HCT116 (cell line): ENCODE measurements around the gene SRRT. TPM values are rescaled to one million over a fixed set of nuclear protein-coding genes. Genes with fewer than 3 reads are reported as not detected.

Source experiments
- ATAC-seq: fragments of 200-7000 bp; cut with Tn5 transposase; 2 replicates; pipeline ENCODE4 v1.9.1; 2020; ENCODE audit warnings: mild to moderate bottlenecking, moderate library complexity
- BruUV-seq: library from RNA; stranded (reverse); fragments of 400-500 nt; replicated peaks from 2 replicates; lab custom pipeline; 2021; lab: Mats Ljungman, UMichigan
- CTCF ChIA-PET: fragments of 300-600 bp; sonication (Branson Sonifier 250); formaldehyde crosslinking; loops from one replicate; lab custom pipeline; 2021; ENCODE audit warnings: antibody characterized with exemption; lab: Charles Lee
- POLR2A ChIA-PET: fragments of 300-600, 350-600 bp; sonication (Branson Sonifier 250); formaldehyde crosslinking; loops from one replicate; lab custom pipeline; 2021; ENCODE audit warnings: antibody characterized with exemption; lab: Charles Lee
- RAD21 ChIA-PET, 2 experiments: fragments of 300-600 bp; sonication (Branson Sonifier 250); formaldehyde crosslinking; loops; one replicate each; lab custom pipeline; 2023; ENCODE audit warnings: low total read pairs in 2 of 2; ENCODE audit not compliant: uncharacterized antibody in 2 of 2, unreplicated experiment in 2 of 2, low non-redundant PET in 1 of 2; lab: Charles Lee
- DNase-seq: peaks from one replicate; pipeline ENCODE4 v3.0.0-alpha.2; 2010; ENCODE audit warnings: low read depth, low spot score
- H2AFZ ChIP-seq: fragments of 200-600 bp; shearing (Covaris generic), sonication (generic); 2 replicates; pipeline ENCODE4 v1.6.1; 2017; ENCODE audit warnings: low read depth, mixed run types, mixed read lengths, antibody characterized with exemption, low read length; ENCODE audit not compliant: poor library complexity, severe bottlenecking
- H3K27ac ChIP-seq: 2 replicates; pipeline ENCODE4 v1.5.1; 2012; ENCODE audit warnings: low read depth, low read length
- H3K27me3 ChIP-seq: fragments of 200-600 bp; sonication (generic); 2 replicates; pipeline ENCODE4 v1.6.1; 2016; ENCODE audit warnings: mixed run types, low read length, mixed read lengths; ENCODE audit not compliant: insufficient read depth
- H3K36me3 ChIP-seq, 2 experiments: fragments of 200-500 bp in 1 of 2; fragments of 200-600 bp in 1 of 2; sonication (Bioruptor generic) in 1 of 2; sonication (generic) in 1 of 2; 2 replicates each; pipeline versions ENCODE4 v1.5.1 to v1.6.1; 2014 to 2016; ENCODE audit warnings: low read length in 2 of 2, inconsistent platforms in 1 of 2, mixed read lengths in 1 of 2, mixed run types in 1 of 2; ENCODE audit not compliant: insufficient read depth in 2 of 2, control insufficient read depth in 1 of 2
- H3K4me1 ChIP-seq, 2 experiments: fragments of 200-600 bp in 1 of 2; sonication (generic) in 1 of 2; 2 replicates each; pipeline versions ENCODE4 v1.5.1 to v1.6.1; 2012 to 2017; ENCODE audit warnings: low read length in 2 of 2, inconsistent platforms in 1 of 2, mild to moderate bottlenecking in 1 of 2, mixed read lengths in 1 of 2, mixed run types in 1 of 2, moderate library complexity in 1 of 2; ENCODE audit not compliant: insufficient read depth in 2 of 2, control insufficient read depth in 1 of 2
- H3K4me2 ChIP-seq: fragments of 200-600 bp; sonication (generic); 2 replicates; pipeline ENCODE4 v1.6.1; 2017; ENCODE audit warnings: mixed run types, low read length, mixed read lengths
- H3K4me3 ChIP-seq, 2 experiments: fragments of 200-600 bp in 1 of 2; sonication (generic) in 1 of 2; replicated peaks in 1 of 2; 2 replicates each; pipeline ENCODE4 v1.5.1; 2011 to 2016; ENCODE audit warnings: low read length in 2 of 2, control low read depth in 1 of 2, low read depth in 1 of 2, mild to moderate bottlenecking in 1 of 2, mixed read lengths in 1 of 2, mixed run types in 1 of 2
- H3K79me2 ChIP-seq: fragments of 200-600 bp; sonication (generic); 2 replicates; pipeline ENCODE4 v1.6.1; 2017; ENCODE audit warnings: mild to moderate bottlenecking, mixed run types, low read length, moderate library complexity, mixed read lengths; ENCODE audit not compliant: insufficient read depth
- H3K9ac ChIP-seq: fragments of 200-600 bp; sonication (generic); 2 replicates; pipeline ENCODE4 v1.6.1; 2016; ENCODE audit warnings: low read length, mixed read lengths
- H3K9me2 ChIP-seq: fragments of 200-600 bp; sonication (generic), shearing (Covaris generic); 2 replicates; pipeline ENCODE4 v1.6.1; 2017; ENCODE audit warnings: mixed run types, mild to moderate bottlenecking, moderate library complexity; ENCODE audit not compliant: insufficient read depth
- H3K9me3 ChIP-seq, 2 experiments: fragments of 200-500 bp in 1 of 2; fragments of 200-600 bp in 1 of 2; sonication (Bioruptor generic) in 1 of 2; sonication (generic) in 1 of 2; 2 replicates each; pipeline ENCODE4 v1.6.1; 2014 to 2017; ENCODE audit warnings: low read length in 2 of 2, mixed read lengths in 2 of 2, inconsistent platforms in 1 of 2, low read depth in 1 of 2, mild to moderate bottlenecking in 1 of 2, mixed run types in 1 of 2, moderate library complexity in 1 of 2; ENCODE audit not compliant: control insufficient read depth in 1 of 2, insufficient read depth in 1 of 2
- H4K20me1 ChIP-seq: fragments of 200-600 bp; sonication (generic), shearing (Covaris generic); 2 replicates; pipeline ENCODE4 v1.6.1; 2017; ENCODE audit warnings: mixed run types, mild to moderate bottlenecking, moderate library complexity; ENCODE audit not compliant: insufficient read depth
- CBX3 ChIP-seq: IDR thresholded peaks from 2 replicates; pipeline ENCODE4 v1.6.1; 2012; ENCODE audit warnings: low read depth
- CTCF ChIP-seq, 3 experiments: fragments of 200-600 bp in 1 of 3; sonication (generic) in 1 of 3; IDR thresholded peaks in 2 of 3; conservative IDR thresholded peaks in 1 of 3; 2 replicates each; pipeline ENCODE4 v1.5.1; 2012 to 2017; ENCODE audit warnings: low read depth in 2 of 3, low read length in 2 of 3, antibody characterized with exemption in 1 of 3, borderline replicate concordance in 1 of 3, control low read depth in 1 of 3, mild to moderate bottlenecking in 1 of 3, mixed read lengths in 1 of 3, mixed run types in 1 of 3, moderate library complexity in 1 of 3; ENCODE audit not compliant: insufficient read depth in 1 of 3
- EZH2phosphoT487 ChIP-seq: fragments of 200-600 bp; IDR thresholded peaks from 2 replicates; pipeline ENCODE4 v1.6.1; 2018; ENCODE audit warnings: antibody characterized with exemption, borderline replicate concordance
- FOSL1 ChIP-seq: IDR thresholded peaks from 2 replicates; pipeline ENCODE4 v1.6.1; 2012; ENCODE audit warnings: low read depth
- JUND ChIP-seq: IDR thresholded peaks from 2 replicates; pipeline ENCODE4 v1.6.1; 2012
- POLR2A ChIP-seq: IDR thresholded peaks from 2 replicates; pipeline ENCODE4 v1.7.0; 2011; ENCODE audit warnings: borderline replicate concordance; ENCODE audit not compliant: insufficient read depth, insufficient read length; ENCODE audit errors: extremely low read depth
- POLR2AphosphoS5 ChIP-seq: IDR thresholded peaks from 2 replicates; pipeline ENCODE4 v1.6.1; 2011; ENCODE audit warnings: mild to moderate bottlenecking, low read depth, low read length, moderate library complexity
- SIN3A ChIP-seq: IDR thresholded peaks from 2 replicates; pipeline ENCODE4 v1.6.1; 2012; ENCODE audit warnings: low read depth
- SP1 ChIP-seq: IDR thresholded peaks from 2 replicates; pipeline ENCODE4 v1.6.1; 2012; ENCODE audit warnings: low read depth
- TCF7L2 ChIP-seq: IDR thresholded peaks from 2 replicates; pipeline ENCODE4 v1.7.0; 2011; ENCODE audit warnings: borderline replicate concordance, inconsistent platforms; ENCODE audit not compliant: insufficient read depth, insufficient read length; ENCODE audit errors: extremely low read depth
- intact Hi-C: fragments of 100-400 bp; cut with micrococcal nuclease; formaldehyde crosslinking; loops from 2 replicates; pipeline ENCODE4 v1.10.0; 2022
- total RNA-seq: library from RNA; stranded (reverse); gene quantifications from one replicate; pipeline ENCODE4 v1.2.1, GENCODE V29; 2021; ENCODE audit not compliant: unreplicated experiment

SRRT gene
- total RNA-seq, 1 experiment from 2014 or later, result 252 TPM

GRCh38 chr7:100875356-100875751, 451 bp downstream of the SRRT start:
- peaks cover 12 to 24% of the 10 kb centered on the region in 2 experiments for H3K4me1 ChIP-seq
- POLR2A ChIA-PET, result interaction anchor here (0.6 to 2.4 kb wide), 15 partner anchors 11 to 446 kb away, joined by 3 to 31 read pairs (median 3); partner anchors contain the start of genes EPHB4, POP7, SERPINE1 and UFSP1
- H3K9me3 ChIP-seq, result no peaks in the 10 kb centered on the region
- TSS peak; percentile 59 for BruUV-seq
- CTCF ChIA-PET, result interaction anchor here (0.7 to 1.1 kb wide), 7 partner anchors 14 to 268 kb away, joined by 3 to 6 read pairs (median 4); partner anchors contain the start of genes POP7, SLC12A9 and UFSP1
- H3K79me2 ChIP-seq, result peaks cover 74% of the 10 kb centered on the region
- no peaks in the 10 kb centered on the region for H3K9me2 ChIP-seq
- TF ChIP-seq EZH2phosphoT487, result no peak
- no peak for TF ChIP-seq TCF7L2
- TF ChIP-seq POLR2A, result no peak
- no peak for TF ChIP-seq CBX3
- no peak for TF ChIP-seq JUND
- no peak for TF ChIP-seq FOSL1
- TF ChIP-seq CTCF (IDR thresholded peaks at IDR 0.05 in 2 of 3, conservative IDR thresholded peaks at IDR 0.05 in 1 of 3; ENCODE audit: borderline replicate concordance in 1 of 3, insufficient read depth in 1 of 3, low read depth in 2 of 3, low read length in 2 of 3), result no peak
- TF ChIP-seq SIN3A, result no peak
- TF ChIP-seq POLR2AphosphoS5, result no peak
- TF ChIP-seq SP1, result no peak
- H3K27ac ChIP-seq, result peak overlapping the region; percentile 84
- peaks cover 25 to 58% of the 10 kb centered on the region in 2 experiments for H3K36me3 ChIP-seq
- H3K4me2 ChIP-seq, result peak overlapping the region; percentile 92
- H3K4me3 ChIP-seq, result peak overlapping the region; percentile 97 to 98
- ATAC-seq (peak; percentile 24), DNase-seq (no peak)
- H2AFZ ChIP-seq, result no peak overlapping the region
- intact Hi-C loops, result no loop called here
- H4K20me1 ChIP-seq, result peaks cover 15% of the 10 kb centered on the region; the same call in 1 of the 2 replicates
- peak overlapping the region; percentile 97 for H3K9ac ChIP-seq
- RAD21 ChIA-PET, result interaction anchor here (0.8 to 1.1 kb wide), 2 partner anchors 14 to 48 kb away, joined by 3 to 4 read pairs; partner anchors contain the start of genes EPHB4 (in 1 of the 2) and UFSP1 (in 1 of the 2)
- no peaks in the 10 kb centered on the region for H3K27me3 ChIP-seq
